AG04450 (cell line): Measurements from ENCODE around the gene PLXNA2. TPM values are rescaled to one million over a fixed set of nuclear protein-coding genes. Genes with fewer than 3 reads are reported as not detected.

Source experiments
- CTCF ChIA-PET: fragments of 300-600, 350-600 bp; formaldehyde crosslinking; extraction: SDS; loops from one replicate; lab custom pipeline; 2022; ENCODE audit warnings: antibody characterized with exemption, inconsistent platforms; lab: Charles Lee
- POLR2A ChIA-PET: fragments of 350-600 bp; formaldehyde crosslinking; extraction: SDS; loops from one replicate; lab custom pipeline; 2021; ENCODE audit warnings: antibody characterized with exemption, inconsistent platforms; lab: Yijun Ruan, JAX
- DNase-seq: peaks from one replicate; pipeline ENCODE4 v3.0.0-alpha.2; 2011; ENCODE audit warnings: low read depth, low spot score
- H3K27ac ChIP-seq: one replicate; pipeline ENCODE4 v1.5.1; 2012; ENCODE audit warnings: low read depth, low read length, control low read depth
- H3K27me3 ChIP-seq: one replicate; pipeline ENCODE4 v1.6.0; 2012; ENCODE audit warnings: low read length; ENCODE audit not compliant: control insufficient read depth, insufficient read depth
- H3K4me3 ChIP-seq: 2 replicates; pipeline ENCODE4 v1.5.1; 2011; ENCODE audit warnings: mild to moderate bottlenecking, low read depth, low read length, control low read depth
- H3K9me3 ChIP-seq: 2 replicates; pipeline ENCODE4 v1.5.1; 2012; ENCODE audit warnings: low read length; ENCODE audit not compliant: control insufficient read depth, insufficient read depth
- polyA plus RNA-seq: library from polyadenylated mRNA; depleted of rRNA; stranded (reverse); fragments of >200 nt; gene quantifications from 2 replicates; pipeline ENCODE4 v1.2.3, GENCODE V29; 2011
- TF ChIP-seq, protein P1 (sequence below): IDR thresholded peaks from 2 replicates; pipeline ENCODE4 v1.5.1; 2011; ENCODE audit warnings: low read depth, low read length, control low read depth, inconsistent platforms

PLXNA2 gene
- polyA plus RNA-seq, 1 experiment, result 0.10 TPM

DNA sequence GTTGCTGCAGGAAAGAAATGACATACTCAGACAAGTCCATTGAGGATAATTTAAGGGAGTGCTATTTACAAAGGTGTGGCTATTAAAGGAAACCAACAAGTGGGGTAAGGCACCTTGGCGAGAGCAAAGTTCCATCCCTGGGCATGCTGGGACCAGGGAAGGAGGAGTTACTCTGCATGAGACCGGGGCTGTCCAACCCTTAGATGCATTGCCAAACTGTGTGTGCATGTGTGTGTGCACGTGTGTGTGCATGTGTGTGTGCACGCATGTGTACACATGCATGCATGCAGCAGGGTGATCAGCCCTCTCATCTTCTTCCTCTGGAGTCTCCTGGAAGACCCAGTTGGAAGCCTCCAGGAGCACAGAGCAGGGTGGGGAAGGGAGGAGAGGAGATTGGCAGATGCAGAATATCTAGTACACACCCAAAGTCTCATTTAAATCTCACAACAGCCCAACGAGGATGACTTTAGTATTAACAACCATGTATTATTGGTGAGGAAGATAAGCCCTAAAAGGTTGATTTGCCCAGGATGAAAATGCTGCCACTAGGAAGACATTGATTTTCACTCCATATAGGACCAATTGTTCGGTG, 261.0 kb downstream of the PLXNA2 start:
- peaks cover 10% of the 10 kb centered on the region for H3K27me3 ChIP-seq
- H3K9me3 ChIP-seq, result no peaks in the 10 kb centered on the region
- ChIA-PET CTCF (interaction anchor here (0.7 to 1.8 kb wide), 2 partner anchors 20 to 108 kb away, joined by 4 read pairs; no protein-coding TSS in a partner anchor), POLR2A (no interaction called here)
- H3K27ac ChIP-seq, result no peak overlapping the region
- no peak overlapping the region for H3K4me3 ChIP-seq
- no peak for DNase-seq
- TF ChIP-seq, protein P1, sequence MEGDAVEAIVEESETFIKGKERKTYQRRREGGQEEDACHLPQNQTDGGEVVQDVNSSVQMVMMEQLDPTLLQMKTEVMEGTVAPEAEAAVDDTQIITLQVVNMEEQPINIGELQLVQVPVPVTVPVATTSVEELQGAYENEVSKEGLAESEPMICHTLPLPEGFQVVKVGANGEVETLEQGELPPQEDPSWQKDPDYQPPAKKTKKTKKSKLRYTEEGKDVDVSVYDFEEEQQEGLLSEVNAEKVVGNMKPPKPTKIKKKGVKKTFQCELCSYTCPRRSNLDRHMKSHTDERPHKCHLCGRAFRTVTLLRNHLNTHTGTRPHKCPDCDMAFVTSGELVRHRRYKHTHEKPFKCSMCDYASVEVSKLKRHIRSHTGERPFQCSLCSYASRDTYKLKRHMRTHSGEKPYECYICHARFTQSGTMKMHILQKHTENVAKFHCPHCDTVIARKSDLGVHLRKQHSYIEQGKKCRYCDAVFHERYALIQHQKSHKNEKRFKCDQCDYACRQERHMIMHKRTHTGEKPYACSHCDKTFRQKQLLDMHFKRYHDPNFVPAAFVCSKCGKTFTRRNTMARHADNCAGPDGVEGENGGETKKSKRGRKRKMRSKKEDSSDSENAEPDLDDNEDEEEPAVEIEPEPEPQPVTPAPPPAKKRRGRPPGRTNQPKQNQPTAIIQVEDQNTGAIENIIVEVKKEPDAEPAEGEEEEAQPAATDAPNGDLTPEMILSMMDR, result no peak

DNA sequence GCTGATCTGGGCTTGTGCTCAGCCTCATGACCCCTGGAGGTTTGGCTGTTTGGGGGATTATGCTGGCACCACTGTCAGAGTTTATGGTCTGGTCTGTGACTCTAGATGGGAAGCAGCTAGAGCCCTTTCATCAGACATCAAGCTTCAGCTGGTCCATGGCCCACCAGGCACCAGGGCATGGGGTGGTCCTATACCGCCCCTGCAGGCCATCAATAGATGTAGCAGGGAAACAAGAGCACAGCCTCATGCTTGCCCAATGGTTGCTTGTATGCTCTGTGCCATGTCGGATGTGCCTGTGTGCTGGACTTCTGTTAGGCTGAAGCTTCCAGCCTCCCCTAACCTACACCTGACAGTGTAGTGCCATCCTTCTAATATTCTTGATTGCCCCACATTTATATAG, 262.2 kb downstream of the PLXNA2 start:
- POLR2A ChIA-PET, result no interaction called here
- TF ChIP-seq, protein P1, result peak; percentile 54
- CTCF ChIA-PET, result interaction anchor here (1.0 to 1.5 kb wide), 5 partner anchors 16 to 98 kb away, joined by 3 to 5 read pairs (median 4); no protein-coding TSS in a partner anchor
- H3K4me3 ChIP-seq, result no peak overlapping the region
- peaks cover 8% of the 10 kb centered on the region for H3K27me3 ChIP-seq
- H3K9me3 ChIP-seq, result no peaks in the 10 kb centered on the region
- no peak overlapping the region for H3K27ac ChIP-seq
- no peak for DNase-seq

DNA sequence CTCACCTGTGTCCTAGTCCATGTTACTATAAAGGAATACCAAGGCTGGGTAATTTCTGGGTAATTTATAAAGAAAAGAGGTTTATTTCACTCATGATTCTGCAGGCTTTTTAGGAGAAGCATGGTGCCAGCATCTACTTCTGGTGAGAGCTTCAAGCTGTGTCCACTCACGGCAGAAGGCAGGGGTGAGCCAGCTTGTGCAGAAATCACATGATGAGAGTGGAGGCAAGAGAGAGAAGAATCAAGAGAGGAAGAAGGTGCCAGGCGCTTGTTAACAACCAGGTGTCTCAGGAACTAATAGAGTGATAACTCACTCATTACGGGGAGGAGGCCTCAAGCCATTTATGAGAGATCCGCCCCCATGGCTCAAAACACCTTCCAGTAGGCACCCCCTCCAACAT, 265.7 kb downstream of the PLXNA2 start:
- no peaks in the 10 kb centered on the region for H3K9me3 ChIP-seq
- no peak overlapping the region for H3K27ac ChIP-seq
- CTCF ChIA-PET, result interaction anchor here (1.1 kb wide), 1 partner anchor 44 kb away, joined by 4 read pairs; no protein-coding TSS in a partner anchor
- TF ChIP-seq, protein P1, result no peak
- no peak overlapping the region for H3K4me3 ChIP-seq
- peaks cover 11% of the 10 kb centered on the region for H3K27me3 ChIP-seq
- DNase-seq, result no peak
- POLR2A ChIA-PET, result no interaction called here

DNA sequence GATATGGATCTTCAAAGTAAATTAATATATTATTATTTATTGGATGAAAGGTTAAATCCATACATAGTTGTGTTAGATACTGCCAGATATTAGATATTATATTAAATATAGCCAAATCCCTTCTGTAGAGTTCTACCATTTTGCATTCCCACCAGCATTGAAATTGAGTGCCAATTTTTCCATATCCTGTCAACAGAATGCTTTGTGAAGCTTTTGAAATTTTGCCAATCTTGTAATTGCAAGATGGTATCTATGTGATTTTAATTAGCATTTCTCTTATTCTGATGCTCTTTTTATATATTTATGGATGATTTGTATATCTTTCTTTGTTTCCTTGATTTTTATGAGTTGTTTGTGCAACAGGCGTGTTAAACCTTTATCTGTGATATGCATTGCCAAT, 266.3 kb downstream of the PLXNA2 start:
- TF ChIP-seq, protein P1, result no peak
- no peak for DNase-seq
- ChIA-PET POLR2A (no interaction called here), CTCF (interaction anchor here (1.1 kb wide), 1 partner anchor 44 kb away, joined by 4 read pairs; no protein-coding TSS in a partner anchor)
- H3K27ac ChIP-seq, result no peak overlapping the region
- H3K27me3 ChIP-seq, result peaks cover 14% of the 10 kb centered on the region
- H3K4me3 ChIP-seq, result no peak overlapping the region
- no peaks in the 10 kb centered on the region for H3K9me3 ChIP-seq

DNA sequence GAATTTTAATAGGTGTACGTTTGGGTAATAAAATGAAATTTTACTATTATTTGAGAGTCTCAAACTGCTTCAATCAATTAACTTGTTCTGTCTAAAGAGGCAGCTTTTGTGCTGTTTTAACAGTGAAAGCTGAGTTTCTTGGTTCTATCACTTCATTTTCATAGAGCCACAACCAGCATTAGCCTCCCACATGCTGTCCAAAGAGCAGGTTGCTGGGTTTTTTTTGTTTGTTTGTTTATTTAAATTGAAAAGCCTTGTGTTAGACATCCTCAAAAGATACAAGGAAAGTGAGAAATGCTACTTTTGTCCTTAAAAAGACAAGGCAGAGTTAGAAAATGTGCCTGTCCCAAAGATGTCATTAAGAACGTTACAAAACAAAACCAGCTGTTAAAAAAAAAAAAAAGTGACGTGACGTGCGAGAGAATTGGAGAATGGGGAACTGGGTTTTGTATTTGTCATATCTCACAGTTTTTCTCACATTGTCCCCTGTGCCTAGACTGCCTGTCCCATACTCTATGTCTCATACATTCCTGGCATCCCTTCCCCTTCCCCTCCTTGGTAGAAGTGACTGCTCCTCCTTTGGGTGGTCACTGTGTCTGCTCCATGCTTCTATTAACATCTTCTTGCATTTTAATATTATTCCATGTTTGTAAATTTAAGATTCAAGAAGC, 270.2 kb downstream of the PLXNA2 start:
- TF ChIP-seq, protein P1, result no peak
- H3K27me3 ChIP-seq, result peaks cover 23% of the 10 kb centered on the region
- DNase-seq, result no peak
- CTCF ChIA-PET, result interaction anchor here (1.6 to 2.9 kb wide), 5 partner anchors 11 to 89 kb away, joined by 4 to 33 read pairs (median 8); no protein-coding TSS in a partner anchor
- H3K9me3 ChIP-seq, result no peaks in the 10 kb centered on the region
- no peak overlapping the region for H3K4me3 ChIP-seq
- no peak overlapping the region for H3K27ac ChIP-seq
- POLR2A ChIA-PET, result interaction anchor here (0.6 kb wide), 1 partner anchor 140 kb away, joined by 4 read pairs; no protein-coding TSS in a partner anchor
